Nephron (organoid): ENCODE results near the gene ABHD5.

Experiments
- H3K27ac Mint-ChIP-seq, 3 experiments: 2 replicates each; pipeline ENCODE4 v1.8.0; 2020; ENCODE audit warnings: mixed read lengths in 3 of 3, mild to moderate bottlenecking in 2 of 3, moderate library complexity in 1 of 3
- H3K27me3 Mint-ChIP-seq: 2 replicates; pipeline ENCODE4 v1.8.0; 2021; ENCODE audit warnings: low read depth, mild to moderate bottlenecking, moderate library complexity, mixed read lengths
- H3K36me3 Mint-ChIP-seq: 2 replicates; pipeline ENCODE4 v1.8.0; 2020; ENCODE audit warnings: low read depth, mixed read lengths
- H3K4me1 Mint-ChIP-seq: 2 replicates; pipeline ENCODE4 v1.8.0; 2020; ENCODE audit warnings: mixed read lengths
- H3K4me3 Mint-ChIP-seq, 3 experiments: 2 replicates each; pipeline ENCODE4 v1.8.0; 2020; ENCODE audit warnings: mild to moderate bottlenecking in 3 of 3, mixed read lengths in 3 of 3, moderate library complexity in 2 of 3
- H3K9me3 Mint-ChIP-seq: 2 replicates; pipeline ENCODE4 v1.8.0; 2020; ENCODE audit warnings: mixed read lengths
- TF ChIP-seq, protein P1 (sequence below), 3 experiments: fragments of 200-600 bp; sonication (generic); IDR thresholded peaks; one replicate each; pipeline ENCODE4 v1.5.0; 2021; ENCODE audit warnings: antibody characterized with exemption in 3 of 3; ENCODE audit not compliant: unreplicated experiment in 3 of 3

ABHD5 gene

GRCh38 chr3:43706342-43706741, 15.6 kb downstream of the ABHD5 start:
- TF ChIP-seq, protein P1, sequence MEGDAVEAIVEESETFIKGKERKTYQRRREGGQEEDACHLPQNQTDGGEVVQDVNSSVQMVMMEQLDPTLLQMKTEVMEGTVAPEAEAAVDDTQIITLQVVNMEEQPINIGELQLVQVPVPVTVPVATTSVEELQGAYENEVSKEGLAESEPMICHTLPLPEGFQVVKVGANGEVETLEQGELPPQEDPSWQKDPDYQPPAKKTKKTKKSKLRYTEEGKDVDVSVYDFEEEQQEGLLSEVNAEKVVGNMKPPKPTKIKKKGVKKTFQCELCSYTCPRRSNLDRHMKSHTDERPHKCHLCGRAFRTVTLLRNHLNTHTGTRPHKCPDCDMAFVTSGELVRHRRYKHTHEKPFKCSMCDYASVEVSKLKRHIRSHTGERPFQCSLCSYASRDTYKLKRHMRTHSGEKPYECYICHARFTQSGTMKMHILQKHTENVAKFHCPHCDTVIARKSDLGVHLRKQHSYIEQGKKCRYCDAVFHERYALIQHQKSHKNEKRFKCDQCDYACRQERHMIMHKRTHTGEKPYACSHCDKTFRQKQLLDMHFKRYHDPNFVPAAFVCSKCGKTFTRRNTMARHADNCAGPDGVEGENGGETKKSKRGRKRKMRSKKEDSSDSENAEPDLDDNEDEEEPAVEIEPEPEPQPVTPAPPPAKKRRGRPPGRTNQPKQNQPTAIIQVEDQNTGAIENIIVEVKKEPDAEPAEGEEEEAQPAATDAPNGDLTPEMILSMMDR (IDR thresholded peaks at IDR 0.05; ENCODE audit: unreplicated experiment in 3 of 3), result no peak

DNA sequence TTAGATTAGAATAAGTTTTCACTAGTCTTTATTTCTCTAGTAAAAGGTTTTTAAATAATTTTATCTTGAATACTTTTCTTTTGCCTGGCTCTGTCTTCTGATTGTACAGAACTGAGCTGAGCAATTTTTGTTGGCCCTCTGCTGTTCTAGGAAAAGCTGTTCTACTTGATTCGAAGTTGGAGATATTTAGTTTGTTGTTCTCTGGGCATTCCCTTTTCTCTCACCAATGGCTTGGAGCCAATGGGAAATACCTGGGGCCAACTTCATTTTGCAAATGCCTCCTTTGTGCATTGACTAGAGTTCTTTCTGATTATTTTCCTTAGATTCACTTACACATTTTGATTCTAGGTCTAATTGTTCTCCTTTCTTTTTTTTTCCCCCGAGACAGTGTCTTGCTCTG, 16.5 kb downstream of the ABHD5 start:
- Mint-ChIP-seq H3K36me3 (peaks cover 6% of the 10 kb centered on the region), H3K4me3 (no peak overlapping the region), H3K9me3 (no peaks in the 10 kb centered on the region), H3K27me3 (no peaks in the 10 kb centered on the region), H3K27ac (no peak overlapping the region), H3K4me1 (no peaks in the 10 kb centered on the region)
- TF ChIP-seq, protein P1 (IDR thresholded peaks at IDR 0.05; ENCODE audit: unreplicated experiment in 3 of 3), result no peak

More at GRCh38 chr3:43706342-43706741, 15.6 kb downstream of the ABHD5 start:
- Mint-ChIP-seq H3K27ac (no peak overlapping the region), H3K4me1 (no peaks in the 10 kb centered on the region), H3K4me3 (no peak overlapping the region), H3K9me3 (no peaks in the 10 kb centered on the region), H3K36me3 (no peaks in the 10 kb centered on the region), H3K27me3 (no peaks in the 10 kb centered on the region)

GRCh38 chr3:43707998-43708397, 17.3 kb downstream of the ABHD5 start:
- Mint-ChIP-seq H3K4me3 (no peak overlapping the region), H3K4me1 (no peaks in the 10 kb centered on the region), H3K27ac (no peak overlapping the region), H3K9me3 (no peaks in the 10 kb centered on the region), H3K27me3 (no peaks in the 10 kb centered on the region), H3K36me3 (peaks cover 13% of the 10 kb centered on the region)
- TF ChIP-seq, protein P1 (IDR thresholded peaks at IDR 0.05; ENCODE audit: unreplicated experiment in 3 of 3), result no peak

DNA sequence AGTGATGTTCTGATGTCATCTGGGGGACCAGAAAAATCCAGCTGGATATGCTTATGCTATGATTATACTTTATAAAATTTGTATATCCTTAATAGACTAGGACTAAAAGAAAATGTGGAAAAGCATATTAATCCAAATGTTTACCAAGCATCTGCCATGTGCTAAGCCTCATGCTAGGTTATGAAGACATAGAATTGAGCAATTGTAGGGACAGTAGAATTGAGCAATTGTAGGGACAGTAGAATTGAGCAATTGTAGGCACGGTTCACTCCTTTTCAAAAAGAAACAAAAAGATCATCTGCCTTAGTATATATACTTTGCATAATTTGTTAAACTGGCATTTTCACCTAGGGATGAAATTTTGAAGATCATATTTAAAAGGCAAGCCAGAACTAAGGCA, 18.3 kb downstream of the ABHD5 start:
- Mint-ChIP-seq H3K36me3 (peaks cover 20% of the 10 kb centered on the region), H3K4me1 (no peaks in the 10 kb centered on the region), H3K27me3 (no peaks in the 10 kb centered on the region), H3K4me3 (no peak overlapping the region), H3K27ac (no peak overlapping the region), H3K9me3 (no peaks in the 10 kb centered on the region)
- TF ChIP-seq, protein P1 (IDR thresholded peaks at IDR 0.05; ENCODE audit: unreplicated experiment in 3 of 3), result no peak

DNA sequence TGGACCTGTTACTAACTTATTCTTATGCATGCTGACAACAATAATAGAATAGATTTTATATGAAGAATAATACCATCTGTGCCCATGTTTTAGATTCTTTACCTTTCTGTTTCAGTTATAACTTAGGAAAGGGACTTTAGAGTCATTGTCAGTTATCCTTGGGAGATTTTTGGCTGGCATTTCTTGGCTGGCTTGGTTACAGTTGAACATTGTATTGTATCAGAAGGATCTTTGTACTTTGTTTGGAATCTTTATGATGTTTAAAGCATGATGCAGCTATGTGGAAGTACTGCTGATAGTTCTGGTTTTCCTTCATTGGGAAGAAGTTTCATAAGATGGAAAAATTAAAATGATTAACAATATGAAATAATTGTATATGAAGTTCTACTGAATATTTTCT, 19.9 kb downstream of the ABHD5 start:
- H3K27ac Mint-ChIP-seq, result no peak overlapping the region
- H3K36me3 Mint-ChIP-seq, result peaks cover 20% of the 10 kb centered on the region
- TF ChIP-seq, protein P1 (IDR thresholded peaks at IDR 0.05; ENCODE audit: unreplicated experiment in 3 of 3), result no peak
- H3K4me3 Mint-ChIP-seq, result no peak overlapping the region
- H3K9me3 Mint-ChIP-seq, result no peaks in the 10 kb centered on the region
- H3K27me3 Mint-ChIP-seq, result no peaks in the 10 kb centered on the region
- no peaks in the 10 kb centered on the region for H3K4me1 Mint-ChIP-seq

DNA sequence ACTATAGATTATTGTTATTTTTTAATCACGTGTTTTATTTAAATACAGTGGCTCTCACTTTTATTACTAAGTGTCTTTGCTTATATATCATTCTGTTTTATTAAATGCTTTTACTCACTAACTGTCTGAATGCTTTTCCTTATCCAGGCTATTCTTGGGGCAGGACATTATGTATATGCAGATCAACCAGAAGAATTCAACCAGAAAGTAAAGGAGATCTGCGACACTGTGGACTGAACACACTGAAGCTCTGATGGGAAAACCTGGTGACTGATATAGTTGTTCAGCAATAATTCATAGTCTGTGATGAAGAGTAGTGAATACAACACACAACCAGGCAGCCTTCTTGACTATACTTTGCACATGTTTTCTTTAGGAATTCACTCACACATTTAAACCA, 27.6 kb downstream of the ABHD5 start:
- TF ChIP-seq, protein P1 (IDR thresholded peaks at IDR 0.05; ENCODE audit: unreplicated experiment in 3 of 3), result no peak

More for the DNA sequence above, 27.6 kb downstream of the ABHD5 start:
- Mint-ChIP-seq H3K4me1 (no peaks in the 10 kb centered on the region), H3K27me3 (no peaks in the 10 kb centered on the region), H3K4me3 (no peak overlapping the region), H3K9me3 (no peaks in the 10 kb centered on the region), H3K36me3 (peaks cover 14% of the 10 kb centered on the region), H3K27ac (no peak overlapping the region)
